HepG2 (cell line): ENCODE data around the gene ABCG5. TPM values are rescaled to one million over a fixed set of nuclear protein-coding genes. Genes with fewer than 3 reads are reported as not detected.
A peak's percentile ranks its signal among the peaks of the same experiment; 100 is the strongest.

Experiments
- MXD4 ChIP-seq: IDR thresholded peaks from 2 replicates; pipeline ENCODE4 v1.6.1; 2016; ENCODE audit warnings: mild to moderate bottlenecking, missing biosample characterization, missing genetic modification reagents
- NFIC ChIP-seq: IDR thresholded peaks from 2 replicates; pipeline ENCODE4 v1.6.1; 2012; ENCODE audit warnings: mild to moderate bottlenecking, low read length, inconsistent platforms
- SETDB1 ChIP-seq: sonication (generic); formaldehyde crosslinking; IDR thresholded peaks from 2 replicates; pipeline ENCODE4 v1.5.1; 2020; ENCODE audit warnings: missing genetic modification reagents, mild to moderate bottlenecking, borderline replicate concordance
- ZBTB38 ChIP-seq: sonication (generic); formaldehyde crosslinking; IDR thresholded peaks from 2 replicates; pipeline ENCODE4 v1.5.1; 2020; ENCODE audit warnings: mild to moderate bottlenecking, missing genetic modification reagents
- ZFP36L1 ChIP-seq: sonication (generic); formaldehyde crosslinking; IDR thresholded peaks from 2 replicates; pipeline ENCODE4 v1.8.0; 2022; ENCODE audit warnings: mild to moderate bottlenecking, missing genetic modification reagents, moderate library complexity
- ZNF12 ChIP-seq: sonication (generic); formaldehyde crosslinking; IDR thresholded peaks from 2 replicates; pipeline ENCODE4 v1.5.0; 2020; ENCODE audit warnings: missing genetic modification reagents
- ZNF136 ChIP-seq: sonication (generic); formaldehyde crosslinking; IDR thresholded peaks from 2 replicates; pipeline ENCODE4 v1.8.1; 2022; ENCODE audit warnings: low read depth, mild to moderate bottlenecking, moderate library complexity, missing genetic modification reagents
- ZNF274 ChIP-seq: sonication (generic); formaldehyde crosslinking; IDR thresholded peaks from 2 replicates; pipeline ENCODE4 v1.5.1; 2020; ENCODE audit warnings: mild to moderate bottlenecking, missing genetic modification reagents
- ZNF605 ChIP-seq: sonication (generic); formaldehyde crosslinking; IDR thresholded peaks from 2 replicates; pipeline ENCODE4 v1.8.0; 2022; ENCODE audit warnings: mild to moderate bottlenecking, missing genetic modification reagents
- ZNF878 ChIP-seq: sonication (generic); formaldehyde crosslinking; IDR thresholded peaks from 2 replicates; pipeline ENCODE4 v1.8.1; 2023; ENCODE audit warnings: mild to moderate bottlenecking, missing genetic modification reagents, moderate library complexity
- polyA plus RNA-seq, 8 experiments: library from polyadenylated mRNA; depleted of rRNA in 3 of 8; stranded (reverse) in 7 of 8; unstranded in 1 of 8; fragments of >200 nt; fragmentation: Illumina TruSeq in 4 of 8; extraction: Trizol in 4 of 8; gene quantifications; 2 replicates each; pipeline versions ENCODE4 v1.2.1 to v1.2.3, GENCODE V29; 2011 to 2016; ENCODE audit warnings: low read depth in 4 of 8, missing spikeins in 1 of 8, mixed read lengths in 1 of 8; ENCODE audit not compliant: insufficient read depth in 1 of 8
- total RNA-seq, 5 experiments: library from RNA; depleted of rRNA; stranded (reverse); fragments of >200 nt; fragmentation: Illumina TruSeq; extraction: Trizol; gene quantifications; 2 replicates each; pipeline ENCODE4 v1.2.3, GENCODE V29; 2016; ENCODE audit warnings: low read depth in 1 of 5
- TF ChIP-seq, protein P1 (sequence below): sonication (generic); formaldehyde crosslinking; IDR thresholded peaks from 2 replicates; pipeline ENCODE4 v1.8.0; 2023; ENCODE audit warnings: mild to moderate bottlenecking, missing genetic modification reagents
- TF ChIP-seq, protein P2 (sequence below): sonication (generic); formaldehyde crosslinking; IDR thresholded peaks from 2 replicates; pipeline ENCODE4 v1.5.1; 2020; ENCODE audit warnings: missing genetic modification reagents, mild to moderate bottlenecking, borderline replicate concordance
- TF ChIP-seq, protein P3 (sequence below): IDR thresholded peaks from 2 replicates; pipeline ENCODE4 v1.6.1; 2012; ENCODE audit warnings: inconsistent platforms
- TF ChIP-seq, protein P4 (sequence below): sonication (generic); formaldehyde crosslinking; conservative IDR thresholded peaks from 2 replicates; pipeline ENCODE4 v1.8.1; 2023; ENCODE audit warnings: missing genetic modification reagents

The ABCG5 gene
- total and polyA plus RNA-seq, 2 of the 13 experiments (the other 11 are each of a cell fraction or from before 2014, with no cell fraction given): 15.1 to 39.0 TPM

DNA sequence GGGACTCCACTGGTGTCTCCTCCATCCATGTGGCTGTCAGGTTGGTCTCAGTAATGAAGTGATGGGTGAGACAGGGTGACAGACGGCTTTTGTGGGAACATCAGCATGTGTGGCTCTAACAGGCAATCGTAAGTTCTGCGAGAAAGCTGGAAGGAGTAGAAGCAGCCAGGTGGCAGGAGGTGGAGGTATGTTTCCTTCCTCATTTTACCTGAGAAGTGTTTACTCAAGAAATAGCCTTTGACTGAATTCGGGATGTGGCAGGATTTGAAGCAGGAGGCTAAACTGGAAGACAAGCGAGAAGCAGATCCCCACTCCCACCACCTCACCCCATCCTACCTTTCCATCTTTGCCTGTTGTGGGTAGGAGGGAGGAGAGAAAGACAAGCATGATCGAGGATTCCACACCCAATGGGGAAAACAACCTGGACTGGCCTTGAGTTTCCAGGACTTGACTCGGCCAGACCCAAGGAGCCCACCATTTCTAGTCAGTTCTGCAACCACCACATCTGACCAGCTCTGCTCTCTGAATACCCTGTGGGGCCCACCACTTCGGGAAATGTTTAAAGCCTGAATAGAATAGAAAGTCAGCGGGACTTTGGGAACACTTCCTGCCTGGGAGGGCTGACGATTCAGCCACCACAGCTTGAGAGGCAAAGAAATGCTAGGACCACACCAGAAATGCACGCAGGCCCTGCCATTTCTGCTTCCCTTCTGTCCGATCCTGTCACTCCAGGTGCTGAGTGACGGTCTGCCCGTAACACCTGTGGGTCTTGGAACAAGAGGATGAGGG is 1.3 kb upstream of the ABCG5 start (continued):
- TF ChIP-seq, protein P1, sequence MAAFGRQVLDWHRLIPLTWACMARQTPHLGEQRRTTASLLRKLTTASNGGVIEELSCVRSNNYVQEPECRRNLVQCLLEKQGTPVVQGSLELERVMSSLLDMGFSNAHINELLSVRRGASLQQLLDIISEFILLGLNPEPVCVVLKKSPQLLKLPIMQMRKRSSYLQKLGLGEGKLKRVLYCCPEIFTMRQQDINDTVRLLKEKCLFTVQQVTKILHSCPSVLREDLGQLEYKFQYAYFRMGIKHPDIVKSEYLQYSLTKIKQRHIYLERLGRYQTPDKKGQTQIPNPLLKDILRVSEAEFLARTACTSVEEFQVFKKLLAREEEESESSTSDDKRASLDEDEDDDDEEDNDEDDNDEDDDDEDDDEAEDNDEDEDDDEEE (CRISPR knock-in tag): 0 out of 2 replicates have a peak, but pooled peaks have one; percentile 59
- TF ChIP-seq, protein P2, sequence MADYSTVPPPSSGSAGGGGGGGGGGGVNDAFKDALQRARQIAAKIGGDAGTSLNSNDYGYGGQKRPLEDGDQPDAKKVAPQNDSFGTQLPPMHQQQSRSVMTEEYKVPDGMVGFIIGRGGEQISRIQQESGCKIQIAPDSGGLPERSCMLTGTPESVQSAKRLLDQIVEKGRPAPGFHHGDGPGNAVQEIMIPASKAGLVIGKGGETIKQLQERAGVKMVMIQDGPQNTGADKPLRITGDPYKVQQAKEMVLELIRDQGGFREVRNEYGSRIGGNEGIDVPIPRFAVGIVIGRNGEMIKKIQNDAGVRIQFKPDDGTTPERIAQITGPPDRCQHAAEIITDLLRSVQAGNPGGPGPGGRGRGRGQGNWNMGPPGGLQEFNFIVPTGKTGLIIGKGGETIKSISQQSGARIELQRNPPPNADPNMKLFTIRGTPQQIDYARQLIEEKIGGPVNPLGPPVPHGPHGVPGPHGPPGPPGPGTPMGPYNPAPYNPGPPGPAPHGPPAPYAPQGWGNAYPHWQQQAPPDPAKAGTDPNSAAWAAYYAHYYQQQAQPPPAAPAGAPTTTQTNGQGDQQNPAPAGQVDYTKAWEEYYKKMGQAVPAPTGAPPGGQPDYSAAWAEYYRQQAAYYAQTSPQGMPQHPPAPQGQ (CRISPR knock-in tag): no peak
- TF ChIP-seq NFIC: no peak
- peak; percentile 58; the same call in 1 of the 2 replicates for TF ChIP-seq ZNF274 (CRISPR knock-in tag)
- TF ChIP-seq, protein P3, sequence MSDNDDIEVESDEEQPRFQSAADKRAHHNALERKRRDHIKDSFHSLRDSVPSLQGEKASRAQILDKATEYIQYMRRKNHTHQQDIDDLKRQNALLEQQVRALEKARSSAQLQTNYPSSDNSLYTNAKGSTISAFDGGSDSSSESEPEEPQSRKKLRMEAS: no peak
- 0 out of 2 replicates have a peak, but pooled peaks have one; percentile 32 for TF ChIP-seq ZNF136 (CRISPR knock-in tag)
- TF ChIP-seq ZNF878: 0 out of 2 replicates have a peak, but pooled peaks have one; percentile 42
- no peak for TF ChIP-seq SETDB1 (CRISPR knock-in tag)
- no peak for TF ChIP-seq MXD4 (CRISPR knock-in tag)
- TF ChIP-seq, protein P4, sequence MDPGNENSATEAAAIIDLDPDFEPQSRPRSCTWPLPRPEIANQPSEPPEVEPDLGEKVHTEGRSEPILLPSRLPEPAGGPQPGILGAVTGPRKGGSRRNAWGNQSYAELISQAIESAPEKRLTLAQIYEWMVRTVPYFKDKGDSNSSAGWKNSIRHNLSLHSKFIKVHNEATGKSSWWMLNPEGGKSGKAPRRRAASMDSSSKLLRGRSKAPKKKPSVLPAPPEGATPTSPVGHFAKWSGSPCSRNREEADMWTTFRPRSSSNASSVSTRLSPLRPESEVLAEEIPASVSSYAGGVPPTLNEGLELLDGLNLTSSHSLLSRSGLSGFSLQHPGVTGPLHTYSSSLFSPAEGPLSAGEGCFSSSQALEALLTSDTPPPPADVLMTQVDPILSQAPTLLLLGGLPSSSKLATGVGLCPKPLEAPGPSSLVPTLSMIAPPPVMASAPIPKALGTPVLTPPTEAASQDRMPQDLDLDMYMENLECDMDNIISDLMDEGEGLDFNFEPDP (CRISPR knock-in tag): 0 out of 2 replicates have a peak, but pooled peaks have one; percentile 40
- no peak for TF ChIP-seq ZNF12 (CRISPR knock-in tag)
- 0 out of 2 replicates have a peak, but pooled peaks have one; percentile 29 for TF ChIP-seq ZNF605
- 0 out of 2 replicates have a peak, but pooled peaks have one; percentile 15 for TF ChIP-seq ZFP36L1
- TF ChIP-seq ZBTB38: peak; percentile 60; the same call in 1 of the 2 replicates
